ENCODE results near the gene MTCH2. TPM values are rescaled to one million over a fixed set of nuclear protein-coding genes. Genes with fewer than 3 reads are reported as not detected.
A peak's percentile ranks its signal among the peaks of the same experiment; 100 is the strongest.

Gene MTCH2
- total RNA-seq, 1 donor: 74.9 TPM

- Histone ChIP-seq H3K4me3 (ENCODE audit: insufficient read depth, low read length) (no peak overlapping the region), H2AFZ (ENCODE audit: low read length) (no peak overlapping the region), H3K79me2 (ENCODE audit: insufficient read depth, low read length) (no peaks in the 10 kb centered on the region), H3K4me2 (ENCODE audit: insufficient read depth, low read length) (no peak overlapping the region), H3K27me3 (ENCODE audit: insufficient read depth, low read length) (peaks cover 23% of the 10 kb centered on the region), H3K27ac (ENCODE audit: low read depth, low read length) (no peak overlapping the region), H3K4me1 (ENCODE audit: insufficient read depth, low read length) (no peaks in the 10 kb centered on the region), H3K36me3 (ENCODE audit: insufficient read depth, low read length) (peaks cover 16% of the 10 kb centered on the region), H3K9me3 (ENCODE audit: low read depth, low read length) (no peaks in the 10 kb centered on the region), H4K20me1 (ENCODE audit: insufficient read depth, low read length) (no peaks in the 10 kb centered on the region)
- DNase-seq (ENCODE audit: insufficient read length, low spot score, missing footprints): peak; percentile 84
- TF ChIP-seq CTCF (IDR thresholded peaks at IDR 0.05; ENCODE audit: extremely low read depth, low read depth, low read length): no peak
These were observed 54.5 kb downstream of the MTCH2 start for GRCh38 chr11:47587723-47588326.

- Histone ChIP-seq H2AFZ (ENCODE audit: low read length) (no peak overlapping the region), H3K79me2 (ENCODE audit: insufficient read depth, low read length) (no peaks in the 10 kb centered on the region), H3K4me1 (ENCODE audit: insufficient read depth, low read length) (no peaks in the 10 kb centered on the region), H4K20me1 (ENCODE audit: insufficient read depth, low read length) (no peaks in the 10 kb centered on the region), H3K4me3 (ENCODE audit: insufficient read depth, low read length) (no peak overlapping the region), H3K36me3 (ENCODE audit: insufficient read depth, low read length) (peaks cover 23% of the 10 kb centered on the region), H3K9me3 (ENCODE audit: low read depth, low read length) (no peaks in the 10 kb centered on the region), H3K27me3 (ENCODE audit: insufficient read depth, low read length) (peaks cover 17% of the 10 kb centered on the region), H3K4me2 (ENCODE audit: insufficient read depth, low read length) (no peak overlapping the region), H3K27ac (ENCODE audit: low read depth, low read length) (no peak overlapping the region)
- TF ChIP-seq CTCF (IDR thresholded peaks at IDR 0.05; ENCODE audit: extremely low read depth, low read depth, low read length): no peak
- DNase-seq (ENCODE audit: insufficient read length, low spot score, missing footprints): peak; percentile 62
These were observed 55.2 kb downstream of the MTCH2 start for GRCh38 chr11:47587039-47587716.

- peak; percentile 81 for DNase-seq (ENCODE audit: insufficient read length, low spot score, missing footprints)
- TF ChIP-seq CTCF (IDR thresholded peaks at IDR 0.05; ENCODE audit: extremely low read depth, low read depth, low read length): no peak
- no peak within 1 kb of the TSS for H3K27ac ChIP-seq (ENCODE audit: low read depth, low read length)
- H3K4me1 ChIP-seq (ENCODE audit: insufficient read depth, low read length): no peaks in the 10 kb centered on the region
- no peak within 1 kb of the TSS for H2AFZ ChIP-seq (ENCODE audit: low read length)
- H3K9me3 ChIP-seq (ENCODE audit: low read depth, low read length): no peaks in the 10 kb centered on the region
- H4K20me1 ChIP-seq (ENCODE audit: insufficient read depth, low read length): no peaks in the 10 kb centered on the region
- H3K4me2 ChIP-seq (ENCODE audit: insufficient read depth, low read length): no peak within 1 kb of the TSS
- H3K27me3 ChIP-seq (ENCODE audit: insufficient read depth, low read length): peaks cover 13% of the 10 kb centered on the region
- peaks cover 2% of the 10 kb centered on the region for H3K79me2 ChIP-seq (ENCODE audit: insufficient read depth, low read length)
- H3K4me3 ChIP-seq (ENCODE audit: insufficient read depth, low read length): no peak within 1 kb of the TSS
- peaks cover 32% of the 10 kb centered on the region for H3K36me3 ChIP-seq (ENCODE audit: insufficient read depth, low read length)
These were observed 56.1 kb downstream of the MTCH2 start, which contains the start of gene FAM180B for GRCh38 chr11:47586098-47586855. FAM180B (plus strand) TSS chr11:47586678; CDS start chr11:47586769, 91 bp downstream.

DNA sequence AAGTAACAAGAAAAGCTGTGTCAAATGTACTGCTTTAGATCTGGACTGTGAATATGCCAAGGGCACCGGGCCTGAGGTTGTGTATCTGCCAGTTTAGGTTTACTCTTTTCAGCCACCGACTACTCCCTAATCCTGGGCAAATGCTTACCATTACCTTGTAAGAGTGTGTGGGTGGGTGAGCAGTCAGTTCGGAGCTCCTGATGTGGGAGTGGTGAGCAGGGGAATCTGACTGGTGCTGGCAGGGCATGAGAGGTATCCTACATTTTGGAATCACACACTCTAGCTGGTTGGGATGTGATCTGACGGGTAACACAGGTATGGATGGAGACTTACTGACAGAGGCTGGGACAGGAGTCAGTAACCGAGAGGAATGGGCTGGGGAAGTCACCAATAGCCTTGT, 58.5 kb downstream of the MTCH2 start:
- Histone ChIP-seq H3K79me2 (ENCODE audit: insufficient read depth, low read length) (peaks cover 22% of the 10 kb centered on the region), H3K27ac (ENCODE audit: low read depth, low read length) (no peak overlapping the region), H4K20me1 (ENCODE audit: insufficient read depth, low read length) (no peaks in the 10 kb centered on the region), H3K9me3 (ENCODE audit: low read depth, low read length) (no peaks in the 10 kb centered on the region), H3K4me2 (ENCODE audit: insufficient read depth, low read length) (no peak overlapping the region), H3K4me3 (ENCODE audit: insufficient read depth, low read length) (no peak overlapping the region), H3K36me3 (ENCODE audit: insufficient read depth, low read length) (peaks cover 42% of the 10 kb centered on the region), H3K4me1 (ENCODE audit: insufficient read depth, low read length) (peaks cover 10% of the 10 kb centered on the region), H2AFZ (ENCODE audit: low read length) (no peak overlapping the region), H3K27me3 (ENCODE audit: insufficient read depth, low read length) (no peaks in the 10 kb centered on the region)
- no peak for TF ChIP-seq CTCF (IDR thresholded peaks at IDR 0.05; ENCODE audit: extremely low read depth, low read depth, low read length)
- no peak for DNase-seq (ENCODE audit: insufficient read length, low spot score, missing footprints)
